ENCODE results near the gene RIPK1.
A peak's percentile ranks its signal among the peaks of the same experiment; 100 is the strongest.
"Not testable (repeated sequence)": the region's sequence is repeated elsewhere in the genome, so short reads cannot be mapped to it uniquely, and the experiment has no call there.

RIPK1 gene

GRCh38 chr6:3068329-3069214, at the start of gene RIPK1:
RIPK1 (plus strand) TSS chr6:3068494; CDS start chr6:3076824, 8,330 bp downstream.
- DNase-seq, result peak; percentile 68

GRCh38 chr6:3019065-3019464, 49.2 kb upstream of the RIPK1 start:
- no peak for DNase-seq

- no peak for DNase-seq
These were observed 48.5 kb upstream of the RIPK1 start for GRCh38 chr6:3019749-3020320.

- not testable (repeated sequence) for DNase-seq
These were observed 47.2 kb upstream of the RIPK1 start for GRCh38 chr6:3020976-3021598.

GRCh38 chr6:3022765-3023662, 45.3 kb upstream of the RIPK1 start:
- no peak for DNase-seq

GRCh38 chr6:3023663-3024483, 44.4 kb upstream of the RIPK1 start:
- DNase-seq, result no peak

- DNase-seq, result no peak
These were observed 41.3 kb upstream of the RIPK1 start for GRCh38 chr6:3026791-3027626.

GRCh38 chr6:3028156-3028555, 40.1 kb upstream of the RIPK1 start:
- not testable (repeated sequence) for DNase-seq

GRCh38 chr6:3031857-3032640, 36.2 kb upstream of the RIPK1 start:
- DNase-seq, result no peak

- no peak for DNase-seq
These were observed 35.3 kb upstream of the RIPK1 start for GRCh38 chr6:3032986-3033385.

GRCh38 chr6:3033652-3034051, 34.6 kb upstream of the RIPK1 start:
- DNase-seq, result no peak

GRCh38 chr6:3035397-3035796, 32.9 kb upstream of the RIPK1 start:
- DNase-seq, result no peak

GRCh38 chr6:3036861-3037637, 31.2 kb upstream of the RIPK1 start:
- peak; percentile 27 for DNase-seq

- peak; percentile 74 for DNase-seq
These were observed 30.5 kb upstream of the RIPK1 start for GRCh38 chr6:3037638-3038365.

GRCh38 chr6:3039384-3039783, 28.9 kb upstream of the RIPK1 start:
- DNase-seq, result no peak

- no peak for DNase-seq
These were observed 27.1 kb upstream of the RIPK1 start for GRCh38 chr6:3041147-3041546.

- no peak for DNase-seq
These were observed 26.7 kb upstream of the RIPK1 start for GRCh38 chr6:3041606-3042005.

- no peak for DNase-seq
These were observed 22.9 kb upstream of the RIPK1 start for GRCh38 chr6:3045369-3045768.

- DNase-seq, result no peak
These were observed 22.5 kb upstream of the RIPK1 start for GRCh38 chr6:3045777-3046176.
